HG03378 (cell line): ENCODE measurements around the gene IFNA4.
"Not testable (repeated sequence)": the region's sequence is repeated elsewhere in the genome, so short reads cannot be mapped to it uniquely, and the experiment has no call there.

Source experiments
- ATAC-seq: cut with Tn5 transposase; IDR thresholded peaks from one replicate; pipeline ENCODE4 v1.9.1; 2021; ENCODE audit warnings: mild to moderate bottlenecking, moderate library complexity; ENCODE audit not compliant: unreplicated experiment

IFNA4 gene

DNA sequence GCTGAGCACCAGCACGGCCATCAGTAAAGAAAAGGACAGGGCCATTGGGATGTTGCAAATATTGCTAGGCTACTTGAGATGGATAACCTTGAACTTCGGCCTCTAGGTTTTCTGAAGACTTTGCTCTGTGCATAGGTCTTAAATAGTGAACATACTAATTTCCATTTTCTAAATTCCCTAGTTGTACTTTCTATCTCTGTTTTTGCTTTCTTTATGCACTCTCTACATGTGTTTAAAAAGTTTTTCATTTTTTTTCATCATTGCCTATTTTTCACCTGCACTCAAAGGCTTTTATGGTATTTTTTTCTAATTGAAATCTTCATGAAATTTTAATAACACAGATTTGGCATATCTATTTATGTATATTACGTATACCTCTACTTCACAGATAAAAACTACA is at the start of gene IFNA4:
TSS of gene IFNA4 (minus strand) at position 101 of the 400 bp plus-strand sequence. CDS start at position 45, 56 bp downstream.
- ATAC-seq, result not testable (repeated sequence)

DNA sequence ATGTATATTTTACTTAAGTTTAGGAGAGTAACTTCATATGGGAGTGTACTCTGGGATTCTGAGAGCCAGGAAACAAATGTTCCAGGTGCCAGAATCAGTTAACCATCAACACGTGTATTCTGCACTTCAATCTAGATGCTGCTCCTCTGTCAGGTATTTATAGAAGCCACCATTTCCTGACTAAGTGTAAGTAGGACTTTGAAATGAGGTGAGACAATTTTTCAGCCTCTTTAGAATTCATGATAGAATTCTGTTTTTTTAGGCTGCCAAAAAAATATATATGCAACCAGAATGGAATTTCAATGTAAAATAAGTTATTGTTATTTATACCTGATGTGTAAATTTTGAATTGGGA is 49.0 kb upstream of the IFNA4 start:
- peak; percentile 13 for ATAC-seq

DNA sequence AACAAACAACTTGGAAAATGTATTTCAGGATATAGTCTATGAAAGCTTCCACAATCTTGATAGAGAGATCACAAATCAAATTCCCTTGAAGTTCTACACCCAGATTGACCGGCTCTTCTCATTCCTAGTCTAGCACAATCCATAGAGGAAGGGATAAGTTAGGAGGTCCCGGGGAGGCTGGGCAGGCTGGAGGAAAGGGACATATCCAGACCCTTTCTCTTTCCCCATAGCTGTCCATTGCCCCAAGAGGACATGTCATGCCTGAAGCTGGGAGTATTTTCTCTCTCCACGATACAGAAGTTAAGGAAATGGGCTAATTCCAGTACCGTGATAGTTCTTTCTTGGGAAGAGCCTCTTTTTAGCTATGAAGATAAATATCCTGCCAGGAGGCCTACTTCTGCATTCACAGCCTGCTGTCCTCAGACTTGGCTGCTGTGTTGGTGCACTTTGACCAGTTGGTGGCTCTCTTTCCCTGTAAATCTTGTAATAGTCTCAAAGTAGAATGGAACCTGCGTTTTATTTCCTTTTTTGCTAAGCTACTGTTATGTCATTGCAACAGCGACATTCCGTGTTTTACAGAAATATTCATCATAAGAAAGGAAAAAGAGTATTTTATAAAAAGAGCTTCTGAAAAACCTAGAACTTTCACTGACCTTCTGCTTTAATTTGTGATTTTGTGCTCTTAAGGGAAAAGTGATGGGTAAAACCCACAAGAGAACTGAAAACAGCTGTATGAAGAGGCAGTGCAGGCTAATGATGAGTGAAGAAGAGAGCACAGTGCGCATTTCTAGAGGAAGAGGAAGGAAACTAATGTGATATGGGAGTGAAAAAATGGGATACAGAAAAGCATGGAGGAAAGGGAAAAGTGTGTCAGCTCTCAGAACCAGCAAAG is 48.3 kb upstream of the IFNA4 start:
- peak; percentile 84 for ATAC-seq

DNA sequence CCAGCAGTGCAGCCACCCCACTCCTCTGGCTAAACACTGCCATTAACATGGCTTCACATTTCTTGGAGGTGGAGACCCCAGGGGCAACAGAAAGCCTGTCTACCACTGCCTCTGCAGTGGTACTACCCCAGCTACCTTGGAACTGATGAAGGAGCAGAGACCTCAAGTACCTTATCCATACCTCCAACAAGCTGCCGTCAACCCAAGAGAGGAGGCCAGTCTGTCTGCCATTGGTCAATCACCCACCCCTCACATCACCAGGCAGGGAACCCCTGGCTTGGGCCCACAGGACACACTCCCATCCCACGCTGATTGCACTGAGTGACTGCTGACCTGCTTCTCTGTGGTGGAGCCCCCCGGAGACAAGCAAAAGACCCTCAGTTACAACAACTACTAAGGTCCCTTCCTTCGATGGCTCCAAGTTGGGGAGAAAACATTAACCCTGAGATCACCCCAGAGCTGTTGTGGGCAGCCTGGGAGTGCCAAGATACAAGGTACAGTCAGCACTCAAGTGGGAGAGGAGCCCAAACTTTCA is 46.8 kb upstream of the IFNA4 start:
- no peak for ATAC-seq

DNA sequence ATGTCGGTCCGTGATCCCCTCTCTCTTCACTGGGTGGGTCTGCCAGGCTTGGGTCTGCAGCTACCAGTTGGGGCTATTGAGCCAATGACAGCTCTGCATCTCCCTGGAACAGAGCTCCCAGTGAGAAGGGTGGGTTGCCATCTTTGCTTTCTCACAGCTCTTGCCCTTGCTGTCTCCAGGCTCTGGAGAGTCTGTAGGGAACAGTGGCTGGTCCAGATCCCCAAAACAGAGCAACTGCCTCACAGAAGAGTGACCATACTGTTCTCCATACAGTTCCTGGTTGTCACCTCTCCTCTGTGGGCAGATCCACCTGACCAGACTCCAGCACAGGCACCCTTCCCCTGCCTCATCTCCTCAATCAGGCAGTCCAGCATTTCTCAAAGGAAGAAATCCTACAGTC is 45.9 kb upstream of the IFNA4 start:
- ATAC-seq, result no peak

DNA sequence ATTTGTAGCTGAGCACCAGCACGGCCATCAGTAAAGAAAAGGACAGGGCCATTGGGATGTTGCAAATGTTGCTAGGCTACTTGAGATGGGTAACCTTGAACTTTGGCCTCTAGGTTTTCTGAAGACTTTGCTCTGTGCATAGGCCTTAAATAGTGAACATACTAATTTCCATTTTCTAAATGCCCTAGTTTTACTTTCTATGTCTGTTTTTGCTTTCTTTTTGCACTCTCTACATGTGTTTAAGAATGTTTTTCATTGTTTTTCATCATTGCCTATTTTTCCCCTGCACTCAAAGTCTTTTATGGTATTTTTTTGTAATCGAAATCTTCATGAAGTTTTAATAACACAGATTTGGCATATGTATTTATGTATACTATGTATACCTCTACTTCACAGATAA is 40.7 kb upstream of the IFNA4 start, which contains the start of gene IFNA17:
TSS of gene IFNA17 (minus strand) at position 101 of the 400 bp plus-strand sequence. CDS start at position 52, 49 bp downstream.
- no peak for ATAC-seq

DNA sequence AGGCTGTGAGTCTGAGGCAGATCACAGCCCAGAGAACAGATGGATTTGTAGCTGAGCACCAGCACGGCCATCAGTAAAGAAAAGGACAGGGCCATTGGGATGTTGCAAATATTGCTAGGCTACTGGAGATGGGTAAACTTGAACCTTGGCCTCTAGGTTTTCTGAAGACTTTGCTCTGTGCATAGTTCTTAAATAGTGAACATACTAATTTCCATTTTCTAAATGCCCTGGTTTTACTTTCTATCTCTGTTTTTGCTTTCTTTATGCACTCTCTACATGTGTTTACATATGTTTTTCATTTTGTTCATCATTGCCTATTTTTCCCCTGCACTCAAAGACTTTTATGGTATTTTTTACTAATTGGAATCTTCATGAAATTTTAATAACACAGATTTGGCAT is 29.8 kb upstream of the IFNA4 start, which contains the start of gene IFNA16:
TSS of gene IFNA16 (minus strand) at position 101 of the 400 bp plus-strand sequence. CDS start at position 95, 6 bp downstream.
- ATAC-seq, result not testable (repeated sequence)

DNA sequence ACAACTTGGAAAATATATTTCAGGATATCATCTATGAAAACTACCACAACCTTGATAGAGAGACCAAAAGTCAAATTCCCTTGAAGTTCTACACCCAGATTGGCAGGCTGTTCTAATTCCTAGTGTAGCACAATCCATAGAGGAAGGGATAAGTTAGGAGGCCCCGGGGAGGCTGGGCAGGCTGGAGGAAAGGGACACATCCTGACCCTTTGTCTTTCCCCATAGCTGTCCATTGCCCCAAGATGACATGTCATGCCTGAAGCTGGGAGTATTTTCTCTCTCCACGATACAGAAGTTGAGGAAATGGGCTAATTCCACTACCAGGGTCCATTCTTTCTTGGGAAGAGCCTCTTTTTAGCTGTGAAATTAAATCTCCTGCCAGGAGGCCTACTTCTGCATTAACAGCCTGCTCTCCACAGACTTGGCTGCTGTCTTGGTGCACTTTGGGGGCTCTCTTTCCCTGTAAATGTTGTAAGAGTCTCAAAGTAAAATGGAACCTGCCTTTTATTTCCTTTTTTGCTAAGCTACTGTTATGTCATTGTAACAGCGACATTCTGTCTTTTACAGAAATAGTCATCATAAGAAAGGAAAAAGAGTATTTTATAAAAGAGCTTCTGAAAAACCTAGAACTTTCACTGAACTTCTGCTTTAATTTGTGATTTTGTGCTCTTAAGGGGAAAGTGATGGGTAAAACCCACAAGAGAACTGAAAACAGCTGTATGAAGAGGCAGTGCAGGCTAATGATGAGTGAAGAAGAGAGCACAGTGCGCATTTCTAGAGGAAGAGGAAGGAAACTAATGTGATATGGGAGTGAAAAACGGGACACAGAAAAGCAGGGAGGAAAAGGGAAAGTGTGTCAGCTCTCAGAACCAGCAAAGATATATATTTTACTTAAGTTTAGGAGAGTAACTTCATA is 26.3 kb upstream of the IFNA4 start:
- ATAC-seq, result peak; percentile 67

DNA sequence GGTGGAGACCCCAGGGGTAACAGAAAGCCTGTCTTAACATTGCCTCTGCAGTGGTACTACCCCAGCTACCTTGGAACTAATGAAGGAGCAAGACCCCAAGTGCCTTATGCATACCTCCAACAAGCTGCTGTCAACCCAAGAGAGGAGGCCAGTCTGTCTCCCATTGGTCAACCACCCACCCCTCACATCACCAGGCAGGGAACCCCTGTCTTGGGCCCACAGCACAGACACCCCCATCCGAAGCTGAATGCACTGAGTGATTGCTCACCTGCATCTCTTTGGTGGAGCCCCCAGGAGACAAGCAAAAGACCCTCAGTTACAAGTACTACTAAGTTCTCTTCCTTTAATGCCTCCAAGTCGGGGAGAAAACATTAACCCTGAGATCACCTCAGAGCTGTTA is 24.8 kb upstream of the IFNA4 start:
- not testable (repeated sequence) for ATAC-seq

DNA sequence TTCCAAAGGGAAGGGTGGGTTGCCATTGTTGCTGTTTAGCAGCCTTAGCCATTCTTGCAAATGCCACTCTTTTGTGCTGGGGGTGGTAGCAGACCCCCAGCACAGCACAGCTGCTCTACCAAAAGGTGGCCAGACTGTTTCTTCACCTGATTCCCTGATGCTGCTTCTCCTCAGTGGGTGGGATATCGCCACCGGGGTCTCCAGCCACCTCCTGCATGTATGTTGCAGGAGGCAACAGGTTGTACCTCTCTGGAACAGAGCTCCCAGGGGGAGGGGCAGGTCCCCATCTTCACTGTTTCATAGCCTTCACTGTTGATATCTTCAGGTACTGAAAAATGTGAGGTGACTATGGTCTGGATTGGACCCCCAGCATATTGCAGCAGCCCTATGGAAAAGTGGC is 23.4 kb upstream of the IFNA4 start:
- ATAC-seq, result not testable (repeated sequence)

DNA sequence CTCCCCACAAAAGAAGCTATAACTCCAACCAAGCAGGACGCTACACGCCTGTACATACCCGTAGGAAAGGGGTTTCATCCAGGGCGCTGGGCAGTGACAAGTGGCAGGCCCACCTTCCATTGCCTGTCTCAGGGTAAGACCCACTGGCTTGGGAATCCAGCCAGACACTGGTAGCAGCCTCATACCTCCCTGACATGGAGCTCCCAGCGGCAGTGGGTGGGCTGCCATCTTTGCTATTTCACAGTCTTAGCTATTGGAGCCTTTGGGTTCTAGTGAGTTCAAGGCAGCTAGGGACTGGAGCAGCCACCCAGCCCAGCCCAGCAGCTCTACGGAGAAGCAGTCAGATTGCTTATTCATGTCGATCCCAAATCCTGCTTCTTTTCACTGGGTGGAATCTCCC is 22.9 kb upstream of the IFNA4 start:
- no peak for ATAC-seq

DNA sequence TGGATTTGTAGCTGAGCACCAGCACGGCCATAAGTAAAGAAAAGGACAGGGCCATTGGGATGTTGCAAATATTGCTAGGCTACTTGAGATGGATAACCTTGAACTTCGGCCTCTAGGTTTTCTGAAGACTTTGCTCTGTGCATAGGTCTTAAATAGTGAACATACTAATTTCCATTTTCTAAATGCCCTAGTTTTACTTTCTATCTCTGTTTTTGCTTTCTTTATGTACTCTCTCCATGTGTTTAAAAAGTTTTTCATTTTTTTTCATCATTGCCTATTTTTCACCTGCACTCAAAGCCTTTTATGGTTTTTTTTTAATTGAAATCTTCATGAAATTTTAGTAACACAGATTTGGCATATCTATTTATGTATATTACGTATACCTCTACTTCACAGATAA is 19.7 kb upstream of the IFNA4 start, which contains the start of gene IFNA10:
TSS of gene IFNA10 (minus strand) at position 101 of the 400 bp plus-strand sequence. CDS start at position 55, 46 bp downstream.
- not testable (repeated sequence) for ATAC-seq

DNA sequence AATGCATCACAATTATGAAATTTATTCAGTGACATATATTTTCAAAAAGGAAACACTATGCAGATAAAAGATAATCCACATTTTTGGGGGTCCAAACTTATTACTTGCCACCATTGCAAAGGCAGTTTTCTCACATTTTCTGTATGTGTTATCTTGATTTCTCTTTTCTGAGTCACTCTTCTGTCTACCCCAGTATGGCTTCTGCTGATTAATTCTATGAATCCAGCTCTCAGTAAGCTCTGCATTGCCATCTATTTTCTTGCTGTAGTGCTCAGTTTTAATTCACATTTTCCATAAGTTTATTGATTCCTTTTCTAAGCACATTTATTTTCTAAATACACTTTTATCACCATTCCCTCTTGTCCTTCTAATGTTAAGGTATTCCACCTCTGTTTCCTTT is 17.8 kb upstream of the IFNA4 start:
- ATAC-seq, result no peak

DNA sequence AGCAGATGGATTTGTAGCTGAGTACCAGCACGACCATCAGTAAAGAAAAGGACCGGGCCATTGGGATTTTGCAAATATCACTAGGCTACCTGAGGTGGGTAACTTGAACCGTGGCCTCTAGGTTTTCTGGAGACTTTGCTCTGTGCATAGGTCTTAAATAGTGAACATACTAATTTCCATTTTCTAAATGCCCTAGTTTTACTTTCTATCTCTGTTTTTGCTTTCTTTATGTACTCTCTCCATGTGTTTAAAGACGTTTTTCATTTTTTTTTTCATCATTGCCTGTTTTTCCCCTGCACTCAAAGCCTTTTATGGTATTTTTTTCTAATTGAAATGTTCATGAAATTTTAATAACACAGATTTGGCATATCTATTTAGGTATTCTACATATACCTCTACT is 14.7 kb upstream of the IFNA4 start, which contains the start of gene IFNA7:
TSS of gene IFNA7 (minus strand) at position 101 of the 400 bp plus-strand sequence. CDS start at position 61, 40 bp downstream.
- not testable (repeated sequence) for ATAC-seq

DNA sequence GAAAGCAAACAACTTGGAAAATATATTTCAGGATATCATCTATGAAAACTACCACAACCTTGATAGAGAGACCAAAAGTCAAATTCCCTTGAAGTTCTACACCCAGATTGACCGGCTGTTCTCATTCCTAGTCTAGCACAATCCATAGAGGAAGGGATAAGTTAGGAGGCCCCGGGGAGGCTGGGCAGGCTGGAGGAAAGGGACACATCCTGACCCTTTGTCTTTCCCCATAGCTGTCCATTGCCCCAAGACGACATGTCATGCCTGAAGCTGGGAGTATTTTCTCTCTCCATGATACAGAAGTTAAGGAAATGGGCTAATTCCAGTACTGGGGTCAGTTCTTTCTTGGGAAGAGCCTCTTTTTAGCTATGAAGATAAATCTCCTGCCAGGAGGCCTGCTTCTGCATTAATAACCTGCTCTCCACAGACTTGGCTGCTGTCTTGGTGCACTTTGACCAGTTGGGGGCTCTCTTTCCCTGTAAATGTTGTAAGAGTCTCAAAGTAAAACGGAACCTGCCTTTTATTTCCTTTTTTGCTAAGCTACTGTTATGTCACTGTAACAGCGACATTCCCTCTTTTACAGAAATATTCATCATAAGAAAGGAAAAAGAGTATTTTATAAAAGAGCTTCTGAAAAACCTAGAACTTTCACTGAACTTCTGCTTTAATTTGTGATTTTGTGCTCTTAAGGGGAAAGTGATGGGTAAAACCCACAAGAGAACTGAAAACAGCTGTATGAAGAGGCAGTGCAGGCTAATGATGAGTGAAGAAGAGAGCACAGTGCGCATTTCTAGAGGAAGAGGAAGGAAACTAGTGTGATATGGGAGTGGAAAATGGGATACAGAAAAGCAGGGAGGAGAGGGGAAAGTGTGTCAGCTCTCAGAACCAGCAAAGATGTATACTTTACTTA is 7.7 kb upstream of the IFNA4 start:
- peak; percentile 94 for ATAC-seq

DNA sequence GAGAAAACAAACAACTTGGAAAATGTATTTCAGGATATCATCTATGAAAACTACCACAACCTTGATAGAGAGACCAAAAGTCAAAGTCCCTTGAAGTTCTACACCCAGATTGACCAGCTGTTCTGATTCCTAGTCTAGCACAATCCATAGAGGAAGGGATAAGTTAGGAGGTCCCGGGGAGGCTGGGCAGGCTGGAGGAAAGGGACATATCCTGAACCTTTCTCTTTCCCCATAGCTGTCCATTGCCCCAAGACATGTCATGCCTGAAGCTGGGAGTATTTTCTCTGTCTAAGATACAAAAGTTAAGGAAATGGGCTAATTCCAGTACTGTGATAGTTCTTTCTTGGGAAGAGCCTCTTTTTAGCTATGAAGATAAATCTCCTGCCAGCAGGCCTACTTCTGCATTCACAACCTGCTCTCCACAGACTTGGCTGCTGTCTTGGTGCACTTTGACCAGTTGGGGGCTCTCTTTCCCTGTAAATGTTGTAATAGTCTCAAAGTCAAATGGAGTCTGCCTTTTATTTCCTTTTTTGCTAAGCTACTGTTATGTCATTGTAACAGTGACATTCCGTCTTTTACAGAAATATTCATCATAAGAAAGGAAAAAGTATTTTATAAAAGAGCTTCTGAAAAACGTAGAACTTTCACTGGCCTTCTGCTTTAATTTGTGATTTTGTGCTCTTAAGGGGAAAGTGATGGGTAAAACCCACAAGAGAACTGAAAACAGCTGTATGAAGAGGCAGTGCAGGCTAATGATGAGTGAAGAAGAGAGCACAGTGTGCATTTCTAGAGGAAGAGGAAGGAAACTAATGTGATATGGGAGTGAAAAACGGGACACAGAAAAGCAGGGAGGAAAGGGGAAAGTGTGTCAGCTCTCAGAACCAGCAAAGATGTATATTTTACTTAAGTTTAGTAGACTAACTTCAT is 4.3 kb downstream of the IFNA4 start:
- ATAC-seq, result peak; percentile 95

DNA sequence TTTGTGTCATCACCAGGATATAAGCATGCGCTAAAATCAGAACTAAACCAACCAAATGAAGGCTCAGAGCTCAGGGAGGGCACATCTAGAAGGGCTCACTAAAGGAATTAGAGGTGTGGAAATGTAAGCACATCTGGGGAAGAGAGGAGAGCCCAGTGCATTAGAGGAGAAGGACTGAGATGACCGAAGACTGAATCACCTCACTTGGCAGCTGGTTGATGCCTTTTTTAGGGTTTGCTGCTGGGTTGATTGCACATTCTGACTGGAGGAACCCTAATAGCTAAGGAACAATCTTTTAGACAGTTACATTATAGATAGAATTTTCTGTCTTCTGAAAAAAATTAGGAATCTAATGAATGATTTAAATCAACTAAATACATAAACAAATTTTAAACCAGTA is 12.7 kb downstream of the IFNA4 start:
- no peak for ATAC-seq

DNA sequence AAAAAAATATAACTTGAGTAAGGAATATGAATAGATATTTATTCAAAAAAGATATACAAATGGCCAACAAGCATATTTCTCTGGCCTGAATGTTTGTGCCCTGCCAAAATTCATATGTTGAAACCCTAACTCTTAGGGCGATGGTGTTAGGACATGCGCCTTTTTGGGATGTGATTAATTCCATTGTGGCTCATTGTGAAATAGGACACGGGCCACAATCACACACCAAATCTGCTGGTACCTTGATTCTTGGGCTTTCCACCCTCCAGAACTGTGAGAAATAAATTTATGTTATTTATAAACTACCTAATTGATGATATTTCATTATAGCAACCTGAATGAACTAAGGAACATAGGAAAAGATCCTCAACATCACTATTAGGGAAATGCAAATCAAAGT is 15.2 kb downstream of the IFNA4 start:
- no peak for ATAC-seq

DNA sequence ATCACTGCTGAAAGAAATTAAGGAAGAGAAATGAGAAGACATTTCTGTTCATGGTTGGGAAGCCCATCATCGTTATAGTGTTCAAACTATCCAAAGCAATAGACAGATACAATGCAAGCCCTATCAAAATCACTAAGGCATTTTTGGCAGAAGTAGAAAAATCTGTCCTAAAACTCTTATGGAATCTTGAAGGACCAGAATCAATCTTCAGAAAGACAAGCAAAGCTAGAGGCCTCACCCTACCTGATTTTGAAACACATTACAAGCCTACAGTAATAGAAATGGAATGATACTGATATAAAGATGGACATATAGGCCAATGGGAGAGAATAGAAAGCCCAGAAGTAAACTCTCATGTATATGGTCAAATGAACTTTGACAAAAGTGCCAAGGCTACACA is 16.0 kb downstream of the IFNA4 start:
- no peak for ATAC-seq
